ENCODE results near the gene CRELD1.

DNA sequence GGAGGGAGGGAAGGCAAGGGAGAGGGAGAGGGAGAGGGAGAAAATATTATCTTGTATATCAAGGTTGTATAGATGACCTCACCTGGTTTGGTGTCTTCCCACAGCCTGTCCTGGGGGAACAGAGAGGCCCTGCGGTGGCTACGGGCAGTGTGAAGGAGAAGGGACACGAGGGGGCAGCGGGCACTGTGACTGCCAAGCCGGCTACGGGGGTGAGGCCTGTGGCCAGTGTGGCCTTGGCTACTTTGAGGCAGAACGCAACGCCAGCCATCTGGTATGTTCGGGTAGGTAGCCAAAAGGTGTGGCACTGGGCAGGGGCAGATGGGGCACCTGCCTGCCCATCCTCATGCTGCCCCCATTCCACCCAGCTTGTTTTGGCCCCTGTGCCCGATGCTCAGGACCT lies 7.1 kb downstream of the CRELD1 start:
- TF ChIP-seq, protein P1, sequence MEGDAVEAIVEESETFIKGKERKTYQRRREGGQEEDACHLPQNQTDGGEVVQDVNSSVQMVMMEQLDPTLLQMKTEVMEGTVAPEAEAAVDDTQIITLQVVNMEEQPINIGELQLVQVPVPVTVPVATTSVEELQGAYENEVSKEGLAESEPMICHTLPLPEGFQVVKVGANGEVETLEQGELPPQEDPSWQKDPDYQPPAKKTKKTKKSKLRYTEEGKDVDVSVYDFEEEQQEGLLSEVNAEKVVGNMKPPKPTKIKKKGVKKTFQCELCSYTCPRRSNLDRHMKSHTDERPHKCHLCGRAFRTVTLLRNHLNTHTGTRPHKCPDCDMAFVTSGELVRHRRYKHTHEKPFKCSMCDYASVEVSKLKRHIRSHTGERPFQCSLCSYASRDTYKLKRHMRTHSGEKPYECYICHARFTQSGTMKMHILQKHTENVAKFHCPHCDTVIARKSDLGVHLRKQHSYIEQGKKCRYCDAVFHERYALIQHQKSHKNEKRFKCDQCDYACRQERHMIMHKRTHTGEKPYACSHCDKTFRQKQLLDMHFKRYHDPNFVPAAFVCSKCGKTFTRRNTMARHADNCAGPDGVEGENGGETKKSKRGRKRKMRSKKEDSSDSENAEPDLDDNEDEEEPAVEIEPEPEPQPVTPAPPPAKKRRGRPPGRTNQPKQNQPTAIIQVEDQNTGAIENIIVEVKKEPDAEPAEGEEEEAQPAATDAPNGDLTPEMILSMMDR (IDR thresholded peaks at IDR 0.05): no peak
- TF ChIP-seq POLR2AphosphoS5 (IDR thresholded peaks at IDR 0.05) (no peak), POLR2A (IDR thresholded peaks at IDR 0.05) (no peak)
